Endothelial cell of umbilical vein (primary cell): ENCODE data around the gene YIPF2.

ENCODE experiments used
- EZH2 ChIP-seq: IDR thresholded peaks from 2 replicates; pipeline ENCODE4 v1.6.1; 2012; ENCODE audit warnings: borderline replicate concordance, low read depth, mild to moderate bottlenecking, moderate library complexity, low read length, inconsistent platforms; ENCODE audit not compliant: severe bottlenecking
- GATA2 ChIP-seq: IDR thresholded peaks from 2 replicates; pipeline ENCODE4 v1.7.0; 2011; ENCODE audit warnings: low read depth, mild to moderate bottlenecking, moderate library complexity, mixed read lengths, low read length; ENCODE audit not compliant: insufficient read length, insufficient read depth
- JUN ChIP-seq: IDR thresholded peaks from 2 replicates; pipeline ENCODE4 v1.6.1; 2011; ENCODE audit warnings: borderline replicate concordance, low read depth; ENCODE audit not compliant: insufficient read length, insufficient read depth
- MYC ChIP-seq: IDR thresholded peaks from one replicate; pipeline ENCODE4 v1.6.1; 2011; ENCODE audit warnings: mild to moderate bottlenecking, low read depth, low read length
- POLR2A ChIP-seq: IDR thresholded peaks from 2 replicates; pipeline ENCODE4 v1.6.1; 2012; ENCODE audit warnings: low read depth, mild to moderate bottlenecking, control low read depth, low read length
- POLR2AphosphoS5 ChIP-seq: IDR thresholded peaks from 2 replicates; pipeline ENCODE4 v1.6.1; 2012; ENCODE audit warnings: low read depth, mild to moderate bottlenecking, control low read depth, low read length, moderate library complexity; ENCODE audit not compliant: insufficient read depth
- TF ChIP-seq, protein P1 (sequence below): IDR thresholded peaks from 2 replicates; pipeline ENCODE4 v1.6.1; 2011; ENCODE audit not compliant: insufficient read depth, insufficient read length
- TF ChIP-seq, protein P2 (sequence below), 2 donors: IDR thresholded peaks; 1 replicate in 1 of 2; 2 replicates in 1 of 2; pipeline ENCODE4 v1.5.1; 2011; ENCODE audit warnings: low read length in 2 of 2, mild to moderate bottlenecking in 2 of 2, moderate library complexity in 2 of 2, control low read depth in 1 of 2, inconsistent platforms in 1 of 2, low read depth in 1 of 2; ENCODE audit not compliant: insufficient read depth in 1 of 2; ENCODE audit errors: extremely low read depth in 1 of 2

DNA sequence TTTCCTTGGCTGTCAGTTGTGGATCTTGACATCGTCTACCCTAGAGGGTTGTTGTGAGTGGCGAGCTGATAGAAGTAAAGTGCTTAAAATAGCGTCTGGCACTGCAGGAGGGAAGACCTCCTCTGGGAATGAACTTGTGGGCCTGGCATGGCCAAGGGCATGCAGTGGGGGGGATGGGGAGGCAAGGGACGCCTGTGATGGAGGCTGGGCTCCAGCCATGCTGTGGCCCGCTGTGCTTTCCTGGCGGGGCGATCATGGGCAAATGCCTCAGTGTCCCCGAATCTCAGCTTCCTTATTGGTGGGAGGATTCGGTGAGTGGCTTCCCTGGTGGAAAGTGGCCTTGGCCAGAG is 46.4 kb downstream of the YIPF2 start:
- TF ChIP-seq, protein P1, sequence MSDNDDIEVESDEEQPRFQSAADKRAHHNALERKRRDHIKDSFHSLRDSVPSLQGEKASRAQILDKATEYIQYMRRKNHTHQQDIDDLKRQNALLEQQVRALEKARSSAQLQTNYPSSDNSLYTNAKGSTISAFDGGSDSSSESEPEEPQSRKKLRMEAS, result no peak
- TF ChIP-seq, protein P2, sequence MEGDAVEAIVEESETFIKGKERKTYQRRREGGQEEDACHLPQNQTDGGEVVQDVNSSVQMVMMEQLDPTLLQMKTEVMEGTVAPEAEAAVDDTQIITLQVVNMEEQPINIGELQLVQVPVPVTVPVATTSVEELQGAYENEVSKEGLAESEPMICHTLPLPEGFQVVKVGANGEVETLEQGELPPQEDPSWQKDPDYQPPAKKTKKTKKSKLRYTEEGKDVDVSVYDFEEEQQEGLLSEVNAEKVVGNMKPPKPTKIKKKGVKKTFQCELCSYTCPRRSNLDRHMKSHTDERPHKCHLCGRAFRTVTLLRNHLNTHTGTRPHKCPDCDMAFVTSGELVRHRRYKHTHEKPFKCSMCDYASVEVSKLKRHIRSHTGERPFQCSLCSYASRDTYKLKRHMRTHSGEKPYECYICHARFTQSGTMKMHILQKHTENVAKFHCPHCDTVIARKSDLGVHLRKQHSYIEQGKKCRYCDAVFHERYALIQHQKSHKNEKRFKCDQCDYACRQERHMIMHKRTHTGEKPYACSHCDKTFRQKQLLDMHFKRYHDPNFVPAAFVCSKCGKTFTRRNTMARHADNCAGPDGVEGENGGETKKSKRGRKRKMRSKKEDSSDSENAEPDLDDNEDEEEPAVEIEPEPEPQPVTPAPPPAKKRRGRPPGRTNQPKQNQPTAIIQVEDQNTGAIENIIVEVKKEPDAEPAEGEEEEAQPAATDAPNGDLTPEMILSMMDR (IDR thresholded peaks at IDR 0.05; ENCODE audit: extremely low read depth in 1 of 2, insufficient read depth in 1 of 2, low read depth in 1 of 2, low read length in 2 of 2), result no peak
- no peak for TF ChIP-seq EZH2
- no peak for TF ChIP-seq POLR2A
- no peak for TF ChIP-seq POLR2AphosphoS5
- TF ChIP-seq JUN, result no peak
- TF ChIP-seq GATA2, result no peak
- no peak for TF ChIP-seq MYC
